PC-3 (cell line): ENCODE results near the gene MRPL40. TPM values are rescaled to one million over a fixed set of nuclear protein-coding genes. Genes with fewer than 3 reads are reported as not detected.
"Not testable (repeated sequence)": the region's sequence is repeated elsewhere in the genome, so short reads cannot be mapped to it uniquely, and the experiment has no call there.

Experiments used
- ATAC-seq: fragments of 200-7000 bp; cut with Tn5 transposase; 2 replicates; pipeline ENCODE4 v1.9.1; 2020; ENCODE audit warnings: mild to moderate bottlenecking, moderate library complexity
- BruUV-seq: library from RNA; stranded (reverse); fragments of 400-500 nt; replicated peaks from 2 replicates; lab custom pipeline; 2021; lab: Mats Ljungman, UMichigan
- CTCF ChIA-PET: fragments of 300-600 bp; sonication (Branson Sonifier 250); formaldehyde crosslinking; loops from one replicate; lab custom pipeline; 2022; ENCODE audit warnings: antibody characterized with exemption; lab: Charles Lee
- POLR2A ChIA-PET: fragments of 300-600 bp; sonication (Branson Sonifier 250); formaldehyde crosslinking; loops from one replicate; lab custom pipeline; 2022; ENCODE audit warnings: antibody characterized with exemption; ENCODE audit not compliant: unreplicated experiment; lab: Charles Lee
- DNase-seq: peaks from one replicate; pipeline ENCODE4 v3.0.0-alpha.2; 2015
- H2AFZ ChIP-seq: fragments of 300-600 bp; sonication (generic); 2 replicates; pipeline ENCODE4 v1.6.0; 2016; ENCODE audit warnings: antibody characterized with exemption, low read length
- H3F3A ChIP-seq: fragments of 300-600 bp; sonication (generic); one replicate; pipeline ENCODE4 v1.6.0; 2017; ENCODE audit warnings: antibody characterized with exemption, low read length, control low read depth, mild to moderate bottlenecking; ENCODE audit not compliant: unreplicated experiment
- H3K27ac ChIP-seq: fragments of 300-600 bp; sonication (generic); 2 replicates; pipeline ENCODE4 v1.5.1; 2016; ENCODE audit warnings: mild to moderate bottlenecking, low read length
- H3K27me3 ChIP-seq: fragments of 300-600 bp; sonication (generic); 2 replicates; pipeline ENCODE4 v1.6.1; 2016; ENCODE audit warnings: low read length, mixed read lengths
- H3K36me3 ChIP-seq: fragments of 300-600 bp; sonication (generic); 2 replicates; pipeline ENCODE4 v1.6.1; 2016; ENCODE audit warnings: low read depth, mixed run types, low read length, mixed read lengths
- H3K4me1 ChIP-seq: fragments of 300-600 bp; sonication (generic); 2 replicates; pipeline ENCODE4 v1.5.1; 2016; ENCODE audit warnings: low read length; ENCODE audit not compliant: insufficient read depth
- H3K4me2 ChIP-seq: fragments of 300-600 bp; sonication (generic); 2 replicates; pipeline ENCODE4 v1.6.0; 2016; ENCODE audit warnings: low read length
- H3K4me3 ChIP-seq: fragments of 300-600 bp; sonication (generic); 2 replicates; pipeline ENCODE4 v1.5.1; 2016; ENCODE audit warnings: mild to moderate bottlenecking, low read length, mixed read lengths
- H3K79me2 ChIP-seq: fragments of 300-600 bp; sonication (generic); 2 replicates; pipeline ENCODE4 v1.6.1; 2017; ENCODE audit warnings: low read length, mixed read lengths
- H3K9ac ChIP-seq: fragments of 300-600 bp; sonication (generic); 2 replicates; pipeline ENCODE4 v1.6.0; 2016; ENCODE audit warnings: mild to moderate bottlenecking, low read length
- H3K9me2 ChIP-seq: fragments of 300-600 bp; sonication (generic); replicated peaks from 2 replicates; pipeline ENCODE4 v1.6.1; 2016; ENCODE audit warnings: mixed run types, low read length, mixed read lengths
- H3K9me3 ChIP-seq: fragments of 300-600 bp; sonication (generic); 2 replicates; pipeline ENCODE4 v1.6.1; 2016; ENCODE audit warnings: low read length, mixed read lengths
- H4K20me1 ChIP-seq: fragments of 300-600 bp; sonication (generic); 2 replicates; pipeline ENCODE4 v1.6.1; 2016; ENCODE audit warnings: low read length, mixed read lengths
- CTCF ChIP-seq: fragments of 300-600 bp; sonication (generic); conservative IDR thresholded peaks from 2 replicates; pipeline ENCODE4 v1.5.1; 2017; ENCODE audit warnings: antibody characterized with exemption, low read depth, mild to moderate bottlenecking, low read length
- EZH2 ChIP-seq: fragments of 300-600 bp; sonication (generic); IDR thresholded peaks from one replicate; pipeline ENCODE4 v1.6.1; 2017; ENCODE audit warnings: antibody characterized with exemption, mild to moderate bottlenecking, low read length; ENCODE audit not compliant: unreplicated experiment
- EZH2phosphoT487 ChIP-seq: fragments of 300-600 bp; sonication (generic); IDR thresholded peaks from 2 replicates; pipeline ENCODE4 v1.6.1; 2018; ENCODE audit warnings: mild to moderate bottlenecking, antibody characterized with exemption, low read length, borderline replicate concordance
- intact Hi-C: fragments of 100-400 bp; cut with micrococcal nuclease; formaldehyde crosslinking; loops from 2 replicates; pipeline ENCODE4 v1.9.0; 2023
- total RNA-seq: library from RNA; depleted of rRNA; stranded (reverse); fragments of >200 nt; gene quantifications from 2 replicates; pipeline ENCODE4 v1.2.3, GENCODE V29; 2014

Gene MRPL40
- total RNA-seq, 1 experiment from 2014 or later = 55.1 TPM

- TF ChIP-seq EZH2 (no peak), EZH2phosphoT487 (no peak), CTCF (no peak)
- H3F3A ChIP-seq = no peaks in the 10 kb centered on the region
- H3K9ac ChIP-seq = peak within 1 kb of the TSS; percentile 100
- POLR2A ChIA-PET = no interaction called here
- peaks cover 15% of the 10 kb centered on the region for H4K20me1 ChIP-seq
- CTCF ChIA-PET = no interaction called here
- BruUV-seq = no TSS peak
- H3K4me1 ChIP-seq = peaks cover 24% of the 10 kb centered on the region
- peak within 1 kb of the TSS; percentile 84 for H2AFZ ChIP-seq
- peak; percentile 47 for ATAC-seq
- H3K9me2 ChIP-seq = no peaks in the 10 kb centered on the region
- peaks cover 61% of the 10 kb centered on the region for H3K79me2 ChIP-seq
- no peaks in the 10 kb centered on the region for H3K27me3 ChIP-seq
- H3K4me2 ChIP-seq = peak within 1 kb of the TSS; percentile 100
- intact Hi-C loops = no loop called here
- DNase-seq = peak; percentile 72
- no peaks in the 10 kb centered on the region for H3K9me3 ChIP-seq
- peak within 1 kb of the TSS; percentile 98 for H3K4me3 ChIP-seq
- peaks cover 5% of the 10 kb centered on the region; the same call in 1 of the 2 replicates for H3K36me3 ChIP-seq
- peak within 1 kb of the TSS; percentile 91 for H3K27ac ChIP-seq
These were observed 654 bp upstream of the MRPL40 start, which contains the start of gene HIRA for GRCh38 chr22:19431649-19432132. Gene HIRA (minus strand): TSS chr22:19431733. CDS start chr22:19431476, 257 bp downstream.

GRCh38 chr22:19434401-19434800, 2.1 kb downstream of the MRPL40 start:
- Histone ChIP-seq H3K9me2 (no peaks in the 10 kb centered on the region), H3K79me2 (peaks cover 34% of the 10 kb centered on the region), H3K27me3 (no peaks in the 10 kb centered on the region), H3F3A (no peaks in the 10 kb centered on the region), H3K36me3 (peaks cover 5% of the 10 kb centered on the region; the same call in 1 of the 2 replicates), H3K4me3 (no peak overlapping the region), H3K4me1 (peaks cover 13% of the 10 kb centered on the region), H4K20me1 (peaks cover 2% of the 10 kb centered on the region; the same call in 1 of the 2 replicates), H3K27ac (no peak overlapping the region), H2AFZ (no peak overlapping the region), H3K9me3 (no peaks in the 10 kb centered on the region), H3K9ac (no peak overlapping the region), H3K4me2 (no peak overlapping the region)
- ATAC-seq = no peak
- POLR2A ChIA-PET = no interaction called here
- no TSS peak for BruUV-seq
- DNase-seq = no peak
- CTCF ChIA-PET = no interaction called here
- intact Hi-C loops = no loop called here
- TF ChIP-seq EZH2phosphoT487 (no peak), EZH2 (no peak), CTCF (no peak)

GRCh38 chr22:19434829-19435580, 2.7 kb downstream of the MRPL40 start:
- Histone ChIP-seq H3F3A (no peaks in the 10 kb centered on the region), H3K27me3 (no peaks in the 10 kb centered on the region), H3K9ac (no peak overlapping the region), H3K36me3 (peaks cover 5% of the 10 kb centered on the region; the same call in 1 of the 2 replicates), H3K9me2 (no peaks in the 10 kb centered on the region), H3K9me3 (no peaks in the 10 kb centered on the region), H4K20me1 (no peaks in the 10 kb centered on the region), H3K4me1 (peaks cover 7% of the 10 kb centered on the region), H3K4me3 (no peak overlapping the region), H3K4me2 (no peak overlapping the region), H3K79me2 (peaks cover 28% of the 10 kb centered on the region), H2AFZ (no peak overlapping the region), H3K27ac (no peak overlapping the region)
- no TSS peak for BruUV-seq
- ChIA-PET CTCF (no interaction called here), POLR2A (interaction anchor here (0.6 kb wide), 1 partner anchor 402 kb away, joined by 3 read pairs; no protein-coding TSS in a partner anchor)
- TF ChIP-seq EZH2phosphoT487 (no peak), CTCF (no peak), EZH2 (no peak)
- intact Hi-C loops = no loop called here
- DNase-seq (no peak), ATAC-seq (no peak)

DNA sequence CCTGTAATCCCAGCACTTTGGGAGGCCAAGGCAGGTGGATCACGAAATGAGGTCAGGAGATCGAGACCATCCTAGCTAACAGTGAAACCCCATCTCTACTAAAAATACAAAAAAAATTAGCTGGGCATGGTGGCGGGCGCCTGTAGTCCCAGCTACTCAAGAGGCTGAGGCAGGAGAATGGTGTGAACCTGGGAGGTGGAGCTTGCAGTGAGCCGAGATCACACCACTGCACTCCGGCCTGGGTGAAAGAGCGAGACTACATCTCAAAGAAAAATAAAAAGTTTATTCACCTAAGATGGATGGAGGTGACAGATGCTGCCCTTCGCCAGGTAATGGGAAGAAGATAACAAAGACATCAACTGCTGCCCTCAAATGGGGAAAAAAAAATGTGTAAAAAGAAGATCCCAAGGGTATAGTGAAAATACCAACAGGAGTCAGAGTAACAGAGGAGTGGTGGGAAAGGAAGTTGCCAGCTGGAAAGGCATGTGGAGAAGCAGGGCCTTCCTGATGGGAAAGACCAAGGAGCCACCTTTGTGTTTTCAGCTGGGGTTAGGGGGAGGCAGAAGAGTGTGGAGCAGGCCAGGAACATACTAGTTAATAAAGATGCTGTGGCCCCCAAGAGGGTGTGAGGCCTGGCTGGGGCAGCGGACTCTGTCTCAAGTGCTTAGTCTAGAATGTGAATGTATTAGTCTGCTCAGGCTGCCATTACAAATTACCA, 4.3 kb downstream of the MRPL40 start:
- H3K9me3 ChIP-seq, H3K9me2 ChIP-seq, H3K27me3 ChIP-seq, DNase-seq, BruUV-seq, H3K4me3 ChIP-seq, H3K27ac ChIP-seq, H3F3A ChIP-seq, H3K4me1 ChIP-seq, CTCF ChIA-PET, ATAC-seq, H4K20me1 ChIP-seq, H3K9ac ChIP-seq, H3K4me2 ChIP-seq, H2AFZ ChIP-seq, intact Hi-C loops, H3K36me3 ChIP-seq, POLR2A ChIA-PET: not testable (repeated sequence)
- H3K79me2 ChIP-seq = peaks cover 21% of the 10 kb centered on the region
